NT2/D1 (cell line): Measurements from ENCODE around the gene RUNX3.

Source experiments
- SUZ12 ChIP-seq: IDR thresholded peaks from 2 replicates; pipeline ENCODE4 v1.6.1; 2011; ENCODE audit not compliant: insufficient read length, insufficient read depth; ENCODE audit errors: extremely low read depth
- YY1 ChIP-seq: IDR thresholded peaks from 2 replicates; pipeline ENCODE4 v1.6.1; 2011; ENCODE audit not compliant: insufficient read length, insufficient read depth
- ZNF274 ChIP-seq: IDR thresholded peaks from 2 replicates; pipeline ENCODE4 v1.6.1; 2011; ENCODE audit warnings: mild to moderate bottlenecking, low read depth, low read length

DNA sequence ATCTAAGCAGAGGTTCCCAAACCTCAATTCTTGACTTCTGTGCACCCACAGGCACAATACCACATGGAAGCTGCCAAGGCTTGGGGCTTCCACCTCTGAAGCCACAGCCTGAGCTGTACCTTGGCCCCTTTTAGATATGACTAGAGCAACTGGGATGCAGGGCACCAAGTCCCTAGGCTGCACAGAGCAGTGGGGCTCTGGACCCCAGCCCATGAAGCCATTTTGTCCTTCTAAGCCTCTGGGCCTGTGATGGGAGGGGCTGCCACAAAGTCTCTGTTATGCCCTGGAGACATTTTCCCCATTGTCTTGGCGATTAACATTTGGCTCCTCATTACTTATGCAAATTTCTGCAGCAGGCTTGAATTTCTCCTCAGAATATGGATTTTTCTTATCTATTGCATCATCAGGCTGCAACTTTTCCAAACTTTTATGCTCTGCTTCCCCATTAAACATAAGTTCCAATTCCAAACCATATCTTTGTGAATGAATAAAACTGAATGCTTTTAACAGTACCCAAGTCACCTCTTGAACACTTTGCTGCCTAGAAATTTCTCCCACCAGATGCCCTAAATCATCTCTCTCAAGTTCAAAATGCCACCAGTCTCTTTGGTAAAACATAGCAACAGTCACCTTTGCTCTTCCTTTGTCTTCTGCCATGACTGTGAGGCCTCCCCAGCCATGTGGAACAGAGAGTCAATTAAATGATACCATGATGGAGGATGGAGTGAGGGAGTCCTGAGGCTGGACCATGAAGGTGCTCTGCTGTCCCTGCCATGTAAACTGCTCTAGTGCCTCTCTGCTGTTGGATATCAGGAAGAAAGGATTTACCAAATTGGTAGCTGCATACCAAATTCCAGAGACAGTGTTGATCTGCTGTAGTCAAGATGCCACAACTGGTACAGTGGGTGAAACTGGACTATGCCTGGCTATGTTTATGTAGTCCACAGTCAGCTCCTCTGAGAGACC, 37.6 kb downstream of the RUNX3 start:
- TF ChIP-seq ZNF274 (no peak), SUZ12 (no peak), YY1 (no peak)
